ENCODE results near the gene MYMK. TPM values are rescaled to one million over a fixed set of nuclear protein-coding genes. Genes with fewer than 3 reads are reported as not detected.
A peak's percentile ranks its signal among the peaks of the same experiment; 100 is the strongest.

The MYMK gene
- total and polyA plus RNA-seq, 2 of the 4 experiments (the other 2 are of a cell fraction): not detected

GRCh38 chr9:133564451-133565116 is 39.8 kb upstream of the MYMK start:
- no peak overlapping the region for H3K18ac ChIP-seq (ENCODE audit: low read depth, low read length)
- CTCF ChIA-PET: no interaction called here
- no peak overlapping the region for H3K9ac ChIP-seq (ENCODE audit: low read depth, low read length)
- dilution Hi-C loops (cut with HindIII; ENCODE audit: low sequenced_read_pairs, unreplicated experiment) (no loop called here), intact Hi-C loops (cut with micrococcal nuclease) (no loop called here), in situ Hi-C loops (cut with MboI; ENCODE audit: low sequenced_read_pairs) (no loop called here)
- no peak overlapping the region for H2AK5ac ChIP-seq (ENCODE audit: low read depth, low read length)
- ATAC-seq (ENCODE audit: low read depth): no peak
- H2BK5ac ChIP-seq (ENCODE audit: low read depth, low read length, poor library complexity, severe bottlenecking): no peak overlapping the region
- peaks cover 18% of the 10 kb centered on the region for H3K27me3 ChIP-seq (ENCODE audit: control insufficient read depth, insufficient read depth, low read length)
- TF ChIP-seq RFX5 (IDR thresholded peaks at IDR 0.05; ENCODE audit: low read depth, low read length): no peak
- no peak for TF ChIP-seq CTCF (conservative IDR thresholded peaks at IDR 0.05; ENCODE audit: low read depth, low read length)
- TF ChIP-seq BHLHE40 (IDR thresholded peaks at IDR 0.05; ENCODE audit: low read depth, low read length): no peak
- no peak for TF ChIP-seq MAFK (IDR thresholded peaks at IDR 0.05; ENCODE audit: low read depth, low read length)
- TF ChIP-seq SMC3 (IDR thresholded peaks at IDR 0.05; ENCODE audit: low read depth, low read length): no peak
- no peak for TF ChIP-seq RCOR1 (IDR thresholded peaks at IDR 0.05; ENCODE audit: insufficient replicate concordance, low read length)
- no peak for TF ChIP-seq NFE2L2 (IDR thresholded peaks at IDR 0.05; ENCODE audit: low read depth, low read length)
- no peak for TF ChIP-seq ELK1 (IDR thresholded peaks at IDR 0.05; ENCODE audit: borderline replicate concordance, low read depth, low read length)
- no peak for TF ChIP-seq MXI1 (IDR thresholded peaks at IDR 0.05; ENCODE audit: borderline replicate concordance, low read depth, low read length)
- no peak for TF ChIP-seq CEBPB (IDR thresholded peaks at IDR 0.05; ENCODE audit: low read depth, low read length)
- no peak for TF ChIP-seq RAD21 (IDR thresholded peaks at IDR 0.05; ENCODE audit: low read length)
- no peak for TF ChIP-seq POLR2A (IDR thresholded peaks at IDR 0.05; ENCODE audit: low read depth, low read length)
- TF ChIP-seq MAZ (IDR thresholded peaks at IDR 0.05; ENCODE audit: borderline replicate concordance, low read depth, low read length): no peak
- TF ChIP-seq FOS (IDR thresholded peaks at IDR 0.05; ENCODE audit: low read depth, low read length): no peak
- no peak for DNase-seq
- peak overlapping the region; percentile 32 for H2AFZ ChIP-seq (replicated peaks; ENCODE audit: low read length, poor library complexity)
- H3K79me1 ChIP-seq (ENCODE audit: low read depth in 1 of 2, low read length in 2 of 2): no peaks in the 10 kb centered on the region
- WGBS, 2 experiments (ENCODE audit: extremely low coverage in 2 of 2, insufficient read length in 1 of 2): 82% methylated on average over 8 of the region's 11 CpGs; no CpG with 5 or more reads in 1 of the 2 experiments
- peaks cover 6% of the 10 kb centered on the region; the same call in 1 of the 2 replicates for H3K4me1 ChIP-seq (ENCODE audit: control insufficient read depth, insufficient read depth, low read length)
- no peaks in the 10 kb centered on the region for H3K9me1 ChIP-seq (ENCODE audit: insufficient read depth, low read length)
- no TSS peak for BruUV-seq (replicated peaks)
- H4K91ac ChIP-seq (ENCODE audit: insufficient read depth, low read depth, low read length): no peak overlapping the region
- H4K8ac ChIP-seq (ENCODE audit: low read depth in 2 of 2, low read length in 2 of 2): no peak overlapping the region
- no peak overlapping the region for H4K5ac ChIP-seq (ENCODE audit: low read depth, low read length)
- H2BK20ac ChIP-seq (ENCODE audit: low read depth, low read length): no peak overlapping the region
- H3K9me3 ChIP-seq (ENCODE audit: control insufficient read depth, insufficient read depth, low read length): no peaks in the 10 kb centered on the region
- H4K20me1 ChIP-seq (ENCODE audit: insufficient read depth, low read length): no peaks in the 10 kb centered on the region
- no peak overlapping the region for H3K23ac ChIP-seq (ENCODE audit: low read depth, low read length)
- H3K36me3 ChIP-seq (ENCODE audit: control insufficient read depth, insufficient read depth, low read length): no peaks in the 10 kb centered on the region
- no peak overlapping the region for H2AK9ac ChIP-seq (replicated peaks; ENCODE audit: low read depth, low read length, poor library complexity)
- H3K4ac ChIP-seq (ENCODE audit: low read depth, low read length): no peak overlapping the region
- H3K4me3 ChIP-seq (ENCODE audit: insufficient read depth, low read depth, low read length): no peak overlapping the region
- H2BK120ac ChIP-seq (ENCODE audit: low read depth, low read length): no peak overlapping the region
- POLR2A ChIA-PET (ENCODE audit: unreplicated experiment): no interaction called here
- H2BK15ac ChIP-seq (ENCODE audit: low read depth, low read length): no peak overlapping the region
- no peak overlapping the region for H3K4me2 ChIP-seq (ENCODE audit: low read depth, low read length)
- H3K27ac ChIP-seq (ENCODE audit: insufficient read depth, low read length): no peak overlapping the region
- no peak overlapping the region for H3K14ac ChIP-seq (replicated peaks; ENCODE audit: low read depth, low read length)
- no peak overlapping the region for H3K56ac ChIP-seq (ENCODE audit: extremely low read depth, insufficient read depth, low read length)
